ENCODE results near the gene OR6F1. TPM values are rescaled to one million over a fixed set of nuclear protein-coding genes. Genes with fewer than 3 reads are reported as not detected.
"Not testable (repeated sequence)": the region's sequence is repeated elsewhere in the genome, so short reads cannot be mapped to it uniquely, and the experiment has no call there.

Gene OR6F1
- total RNA-seq = not detected
- long read RNA-seq = 0 reads

DNA sequence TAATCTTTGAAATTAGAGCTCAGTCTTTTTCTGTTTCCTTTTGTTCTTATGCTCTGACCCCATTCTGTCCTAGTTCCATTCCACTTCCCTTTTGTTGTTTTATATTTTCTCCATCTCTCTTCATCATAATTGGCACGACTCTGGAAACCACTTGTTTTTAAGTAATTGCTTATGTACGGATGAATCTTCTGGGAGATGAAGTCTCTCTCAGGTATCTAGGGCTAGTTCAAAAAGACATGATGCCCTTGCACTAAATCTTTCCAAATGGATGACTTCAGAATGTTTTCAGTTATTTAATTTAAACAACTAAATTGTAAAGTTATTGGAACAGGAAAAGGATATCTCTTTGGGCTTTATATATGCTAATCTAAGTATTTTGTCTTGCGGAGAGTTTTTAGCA, at the start of gene OR6F1:
TSS of gene OR6F1 (minus strand) at position 101 of the 400 bp plus-strand sequence. CDS start 3,891 bp downstream, outside the sequence.
- intact Hi-C loops (cut with DNase I, micrococcal nuclease) = no loop called here
- no peak for ATAC-seq

DNA sequence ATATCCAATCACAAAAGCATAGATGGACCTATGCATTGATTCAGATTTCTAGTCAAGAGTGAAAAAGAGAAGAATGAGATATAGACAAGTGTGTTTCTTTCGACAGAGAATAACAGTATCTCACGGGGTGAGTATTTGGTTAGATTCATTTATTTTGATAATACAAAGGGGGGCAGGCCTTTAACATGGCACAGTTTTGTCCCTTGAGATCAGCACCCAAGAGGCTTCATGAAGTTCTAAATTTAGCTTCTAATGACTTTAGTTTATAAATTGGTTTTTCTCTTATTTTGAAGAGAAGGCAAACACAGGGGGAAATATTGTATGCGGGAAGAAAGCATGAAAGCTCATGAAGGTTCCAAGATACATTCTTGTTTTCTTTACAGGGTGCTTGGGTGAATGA, 44.0 kb upstream of the OR6F1 start, which contains the start of gene OR1C1:
TSS of gene OR1C1 (minus strand) at position 101 of the 400 bp plus-strand sequence. CDS start 2,150 bp downstream, outside the sequence.
- ATAC-seq = no peak
- no peak for DNase-seq
- intact Hi-C loops (cut with DNase I, micrococcal nuclease) = no loop called here

More for the DNA sequence above, at the start of gene OR6F1:
- DNase-seq = no peak

DNA sequence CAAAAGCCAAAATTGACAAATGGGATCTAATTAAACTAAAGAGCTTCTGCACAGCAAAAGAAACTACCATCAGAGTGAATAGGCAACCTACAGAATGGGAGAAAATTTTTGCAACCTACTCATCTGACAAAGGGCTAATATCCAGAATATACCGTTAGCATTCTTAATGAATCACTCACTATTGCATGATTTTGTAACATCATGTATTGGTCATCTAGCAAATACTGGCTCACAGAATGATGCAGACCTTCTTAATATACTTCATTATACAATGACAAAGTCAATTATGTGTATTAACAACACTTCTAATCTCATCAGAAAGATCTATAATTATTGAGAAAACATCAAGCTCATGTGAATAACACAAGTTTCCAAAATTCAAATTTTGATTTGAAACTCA, 37.9 kb upstream of the OR6F1 start:
- ATAC-seq; DNase-seq; intact Hi-C loops (cut with DNase I, micrococcal nuclease): not testable (repeated sequence)

DNA sequence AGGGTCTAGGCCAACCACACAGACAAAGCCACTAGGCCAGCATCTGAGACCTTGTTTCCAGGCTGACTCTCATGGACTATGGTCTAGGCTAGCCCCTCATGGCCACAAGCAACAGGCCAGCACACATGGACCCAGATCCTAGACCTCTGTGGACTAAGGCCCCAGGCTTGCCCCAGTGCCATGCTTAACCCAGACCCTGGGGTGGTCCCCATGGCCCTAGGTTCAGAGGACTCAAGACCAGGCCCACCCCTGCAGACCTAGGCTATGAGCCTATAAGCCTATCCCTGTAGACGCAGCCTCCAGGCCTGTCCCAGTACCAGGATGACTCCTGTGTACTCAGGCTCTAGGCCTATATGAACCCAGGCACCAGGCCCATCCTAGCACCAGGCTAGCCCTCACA, 33.4 kb upstream of the OR6F1 start:
- no peak for ATAC-seq
- intact Hi-C loops (cut with DNase I, micrococcal nuclease) = no loop called here
- no peak for DNase-seq

DNA sequence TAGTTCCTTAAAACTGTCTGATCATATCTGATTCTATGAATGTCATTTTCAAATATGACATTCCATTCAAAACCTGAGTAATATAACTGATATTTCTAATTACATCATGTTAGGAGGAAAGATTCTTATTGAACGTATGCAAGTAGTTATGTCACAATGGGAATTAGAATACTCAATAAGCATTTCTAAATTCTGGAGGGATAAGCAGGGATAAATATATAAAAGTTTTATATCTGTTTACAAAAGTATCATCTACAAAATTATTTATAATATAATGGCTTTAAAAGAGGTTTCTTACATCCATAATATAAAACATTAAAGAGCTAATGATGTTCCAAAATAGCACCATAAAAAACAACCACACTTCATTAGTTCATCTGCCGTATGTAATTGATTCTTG, 31.6 kb upstream of the OR6F1 start, which contains the start of gene OR14A2:
TSS of gene OR14A2 (minus strand) at position 101 of the 400 bp plus-strand sequence.
- intact Hi-C loops (cut with DNase I, micrococcal nuclease) = no loop called here
- ATAC-seq = no peak
- no peak for DNase-seq

DNA sequence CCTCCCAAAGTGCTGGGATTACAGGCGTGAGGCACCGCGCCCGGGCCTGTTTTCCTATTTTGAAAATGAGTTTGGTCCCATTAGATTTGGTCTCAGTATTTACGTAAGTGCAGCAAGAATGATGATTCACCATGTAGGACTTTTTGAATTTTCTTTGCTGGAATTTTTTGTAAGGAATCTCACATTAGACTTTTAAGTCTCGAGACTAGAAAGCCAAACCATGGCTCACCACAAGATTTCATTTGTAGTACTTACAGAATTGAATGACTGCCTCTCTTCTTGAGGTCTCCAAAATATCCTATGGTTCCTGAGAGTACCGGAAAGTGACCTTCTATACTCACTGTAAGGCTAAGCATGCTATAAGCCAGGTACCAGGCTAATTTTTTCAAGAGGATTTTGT, 31.2 kb upstream of the OR6F1 start:
- no peak for DNase-seq
- ATAC-seq = no peak
- intact Hi-C loops (cut with DNase I, micrococcal nuclease) = no loop called here

DNA sequence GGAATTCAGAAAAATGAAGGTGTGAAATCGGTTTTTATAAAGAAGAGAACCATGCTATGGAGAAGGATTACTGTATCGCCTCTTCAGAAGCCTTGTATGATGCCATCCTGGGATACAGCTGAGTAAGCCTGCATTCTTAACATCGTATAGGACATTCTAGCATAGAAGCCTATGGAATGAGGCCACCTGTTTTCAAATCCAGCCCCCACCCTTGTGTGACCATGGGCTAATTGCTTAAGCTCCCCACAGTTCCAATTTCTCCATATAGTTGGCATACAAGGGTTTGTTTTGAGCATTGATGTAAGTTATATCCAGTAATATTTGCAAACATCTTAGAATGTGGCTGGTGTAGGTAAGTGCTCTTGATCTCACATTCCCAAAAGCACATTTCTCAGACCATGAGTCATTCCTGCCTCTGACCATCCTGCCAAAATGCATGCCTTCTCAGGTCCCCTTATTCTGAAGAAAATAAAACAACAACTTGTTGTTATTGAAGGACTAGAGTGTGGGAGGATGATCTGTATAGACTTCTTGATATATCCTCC, 30.0 kb upstream of the OR6F1 start:
- DNase-seq (no peak), ATAC-seq (no peak)
- intact Hi-C loops (cut with DNase I, micrococcal nuclease) = no loop called here

DNA sequence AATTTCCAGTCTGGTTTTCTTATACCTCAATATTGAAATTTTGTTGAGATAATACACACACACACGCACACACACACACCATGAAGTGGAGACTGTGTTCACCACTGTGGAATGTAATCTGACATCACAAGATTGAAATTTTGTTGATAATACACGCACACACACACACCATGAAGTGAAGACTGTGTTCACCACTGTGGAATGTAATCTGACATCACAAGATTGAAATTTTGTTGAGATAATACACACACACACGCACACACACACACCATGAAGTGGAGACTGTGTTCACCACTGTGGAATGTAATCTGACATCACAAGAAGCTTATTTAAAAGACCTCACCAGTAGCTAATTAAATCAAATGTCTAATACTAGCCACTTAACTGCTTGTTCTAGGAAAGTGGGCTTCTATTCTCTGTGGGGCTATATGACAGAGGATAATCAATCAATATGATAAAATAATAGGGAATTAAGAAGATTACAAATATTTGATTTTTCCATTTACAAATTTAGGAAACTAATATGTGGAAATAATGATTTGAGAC, 25.8 kb upstream of the OR6F1 start:
- DNase-seq; intact Hi-C loops (cut with DNase I, micrococcal nuclease); ATAC-seq: not testable (repeated sequence)

DNA sequence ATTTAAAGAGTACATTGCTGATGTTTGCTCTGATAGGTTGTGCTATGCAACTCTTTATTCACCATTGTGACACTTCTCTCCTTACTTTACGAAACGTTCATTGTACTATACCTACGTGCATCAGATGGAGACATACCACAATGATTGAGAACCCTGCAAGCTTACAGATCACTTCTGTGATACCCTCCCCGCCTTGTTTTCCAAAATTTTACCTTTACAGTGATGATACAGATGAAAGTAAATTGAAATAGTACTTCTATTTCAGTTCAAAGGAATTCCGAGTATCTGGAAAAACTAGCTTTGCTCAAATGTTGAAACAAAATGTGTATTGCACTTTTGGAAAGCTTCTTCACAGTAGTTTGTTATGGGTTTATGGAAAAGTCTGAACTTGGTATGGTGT, 25.3 kb upstream of the OR6F1 start:
- DNase-seq (no peak), ATAC-seq (no peak)
- intact Hi-C loops (cut with DNase I, micrococcal nuclease) = no loop called here

DNA sequence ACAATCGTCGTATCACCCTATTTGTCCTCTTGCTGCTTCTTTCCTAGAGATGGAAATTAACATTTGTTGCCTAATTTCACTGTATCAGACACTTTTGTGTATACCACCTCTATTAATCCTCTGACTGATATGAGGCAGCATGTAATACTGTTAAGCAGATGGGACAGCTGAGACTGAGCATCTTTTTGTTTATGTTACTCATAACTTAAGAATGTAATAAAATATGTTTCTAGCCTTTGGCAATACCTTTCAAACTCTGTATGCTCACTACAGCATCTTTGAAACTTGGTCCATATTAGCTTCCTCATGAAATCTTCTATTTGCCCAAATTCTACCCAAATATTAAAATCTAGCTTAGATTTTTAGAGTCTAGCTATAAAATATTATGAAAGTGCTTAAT, 24.3 kb upstream of the OR6F1 start:
- intact Hi-C loops (cut with DNase I, micrococcal nuclease) = no loop called here
- DNase-seq (no peak), ATAC-seq (no peak)

DNA sequence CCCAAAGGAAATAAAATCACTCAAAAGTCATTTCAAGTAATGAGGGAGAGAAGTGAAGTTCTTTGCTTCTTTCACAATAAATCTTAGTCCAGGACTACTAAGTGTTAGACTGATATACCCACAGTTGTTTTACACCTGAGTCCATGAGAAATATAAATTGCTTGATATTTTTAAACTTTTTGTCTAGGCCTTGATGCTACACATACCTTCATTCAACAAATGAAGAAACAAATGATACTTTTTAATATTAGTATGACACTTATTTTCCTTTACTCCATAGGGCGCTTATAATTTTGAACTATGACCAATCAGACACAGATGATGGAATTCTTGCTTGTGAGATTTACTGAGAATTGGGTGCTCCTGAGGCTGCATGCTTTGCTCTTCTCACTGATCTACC, 21.9 kb upstream of the OR6F1 start, which contains the start of gene OR14K1:
TSS of gene OR14K1 (plus strand) at position 301 of the 400 bp plus-strand sequence. CDS start at position 301, 0 bp downstream.
- ATAC-seq (no peak), DNase-seq (no peak)
- intact Hi-C loops (cut with DNase I, micrococcal nuclease) = no loop called here

DNA sequence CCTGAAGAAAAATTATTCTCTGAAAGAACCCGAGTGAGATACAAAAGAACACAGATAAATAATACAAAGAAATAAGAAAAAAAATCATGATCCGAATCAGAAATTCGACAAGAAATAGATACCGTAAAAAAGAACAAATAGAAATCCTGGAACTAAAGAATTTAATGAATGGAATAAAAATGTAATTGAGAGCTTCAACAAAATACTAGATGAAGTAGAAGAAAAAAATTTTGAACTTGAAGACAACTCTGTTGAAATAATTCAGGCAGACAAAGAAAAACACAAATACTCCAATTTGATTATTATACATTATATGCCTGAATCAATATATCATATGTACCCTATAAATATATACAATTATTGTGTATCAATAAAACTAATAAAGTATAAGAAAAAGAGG, 4.8 kb upstream of the OR6F1 start:
- DNase-seq = no peak
- no peak for ATAC-seq
- intact Hi-C loops (cut with DNase I, micrococcal nuclease) = no loop called here

DNA sequence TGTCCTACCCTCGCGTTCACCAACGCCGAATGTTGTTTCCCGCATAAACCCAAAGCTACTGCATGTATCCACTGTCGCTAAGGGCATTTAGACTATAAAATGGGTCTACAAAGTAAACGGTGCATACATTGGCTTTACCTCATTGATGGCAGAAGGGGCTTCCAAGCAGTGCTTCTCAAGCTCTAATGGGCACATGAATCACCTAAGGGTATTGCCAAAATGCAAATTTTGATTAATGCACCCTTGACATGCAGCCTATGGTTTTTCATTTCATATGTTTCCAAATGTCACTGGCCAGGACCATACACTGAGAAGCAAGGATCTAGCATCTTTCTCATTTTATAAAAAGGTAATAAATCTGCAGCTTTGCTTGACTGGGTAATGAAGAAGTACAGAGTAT, 2.7 kb downstream of the OR6F1 start:
- DNase-seq = no peak
- intact Hi-C loops (cut with DNase I, micrococcal nuclease) = no loop called here
- no peak for ATAC-seq

DNA sequence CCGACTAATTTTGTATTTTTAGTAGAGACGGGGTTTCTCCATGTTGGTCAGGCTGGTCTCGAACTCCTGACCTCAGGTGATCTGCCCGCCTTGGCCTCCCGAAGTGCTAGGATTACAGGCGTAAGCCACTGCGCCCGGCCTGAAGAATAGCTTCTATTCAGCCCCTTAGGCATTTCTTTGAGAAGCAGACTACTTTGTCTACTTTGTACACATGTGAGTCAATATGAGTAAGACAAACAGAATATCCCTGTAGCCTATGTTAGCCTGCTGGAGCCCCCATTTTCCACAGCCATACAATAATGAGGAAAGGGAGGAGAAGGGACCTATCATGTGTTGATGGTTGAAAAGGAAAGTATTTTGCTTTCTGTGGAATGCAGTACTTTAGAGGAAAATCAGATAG, 5.8 kb downstream of the OR6F1 start:
- DNase-seq; ATAC-seq; intact Hi-C loops (cut with DNase I, micrococcal nuclease): not testable (repeated sequence)

DNA sequence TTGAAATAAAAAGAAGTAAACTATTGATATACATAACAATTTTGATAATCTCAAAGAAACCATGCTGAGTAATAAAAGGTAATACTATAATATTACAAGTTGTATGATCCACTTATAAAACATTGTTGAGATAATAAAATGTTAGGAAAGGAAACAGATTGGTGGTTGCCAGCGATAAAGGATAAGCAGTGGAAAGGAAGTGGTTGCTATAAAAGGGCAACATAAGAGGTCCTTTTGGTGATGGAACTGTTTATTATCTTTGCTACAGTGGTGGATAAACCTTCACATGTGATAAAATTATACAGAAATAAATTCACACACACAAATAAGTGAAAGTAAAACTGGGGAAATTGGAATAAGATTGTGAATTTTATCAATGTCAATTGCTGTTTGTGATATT, 15.1 kb downstream of the OR6F1 start:
- intact Hi-C loops (cut with DNase I, micrococcal nuclease) = no loop called here
- DNase-seq (no peak), ATAC-seq (no peak)

DNA sequence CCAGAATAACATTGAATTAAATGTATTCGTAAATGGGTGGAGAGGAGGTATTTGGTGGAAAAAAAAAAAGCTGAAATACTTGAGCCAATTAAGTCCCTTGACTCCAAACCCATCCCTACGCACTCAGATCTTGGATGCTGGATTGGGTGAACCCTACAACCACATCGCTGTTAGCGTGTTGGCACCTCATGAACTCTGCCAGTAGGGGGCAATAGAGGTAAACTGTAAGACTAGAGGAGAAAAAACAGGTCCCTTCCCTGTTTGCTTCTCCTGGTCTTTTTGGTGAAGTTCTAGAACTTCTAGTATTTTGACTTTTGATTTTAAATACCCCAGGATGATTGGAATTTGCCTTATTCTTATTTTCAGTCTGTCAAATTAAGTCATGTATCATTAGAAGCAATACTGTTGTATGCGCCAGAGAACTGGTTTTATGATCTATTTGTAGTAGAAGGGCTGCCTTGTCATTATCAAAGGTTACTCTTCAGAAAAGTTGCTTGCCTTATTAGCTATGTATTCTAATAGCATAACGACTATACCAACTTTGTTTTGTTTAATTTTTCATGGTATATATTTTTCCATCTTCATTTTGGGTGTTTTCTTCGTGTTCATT, 35.1 kb downstream of the OR6F1 start:
- DNase-seq = peak; percentile 27 to 35
- intact Hi-C loops (cut with DNase I, micrococcal nuclease) = no loop called here
- ATAC-seq = peak; percentile 60

DNA sequence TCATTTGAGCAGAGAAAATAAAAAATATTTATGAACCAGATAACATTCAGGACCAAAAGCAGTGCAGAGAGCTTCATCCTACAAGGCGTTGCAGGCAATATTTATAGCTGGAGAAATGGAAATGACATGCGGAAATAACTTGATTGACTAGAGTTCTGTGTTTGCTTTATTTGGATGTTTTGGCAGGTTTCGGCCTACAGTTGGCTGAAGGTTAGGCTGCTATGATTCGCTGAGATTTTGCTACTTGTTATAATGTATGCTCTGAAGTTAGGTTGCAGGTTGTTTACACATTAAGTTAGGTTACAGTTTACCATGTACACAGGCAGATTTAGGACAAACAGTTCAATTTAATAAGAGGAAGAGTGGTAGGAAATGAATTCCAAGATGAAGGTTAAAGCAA, 36.3 kb downstream of the OR6F1 start:
- ATAC-seq = no peak
- intact Hi-C loops (cut with DNase I, micrococcal nuclease) = no loop called here
- DNase-seq = no peak

DNA sequence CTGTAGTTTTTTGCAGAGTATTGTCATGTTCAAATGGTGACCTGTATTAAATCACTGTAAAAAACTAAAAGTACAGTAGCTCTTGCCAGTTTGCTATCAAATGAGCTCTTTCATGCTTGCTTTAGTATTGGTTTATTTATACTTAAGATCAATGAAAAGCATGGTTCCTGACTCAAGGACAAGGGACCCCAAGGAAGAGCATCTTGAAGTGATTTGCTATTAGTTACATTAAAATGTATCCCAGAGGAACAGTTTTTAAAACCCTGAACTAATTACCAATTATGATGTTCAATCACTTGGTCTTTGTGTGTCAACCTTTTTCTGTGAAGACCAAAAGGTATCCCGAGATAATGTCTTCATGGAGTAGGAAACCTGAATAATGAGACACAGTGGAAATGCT, 36.8 kb downstream of the OR6F1 start, which contains the start of gene OR13G1:
TSS of gene OR13G1 (minus strand) at position 101 of the 400 bp plus-strand sequence. CDS start 6,698 bp downstream, outside the sequence.
- intact Hi-C loops (cut with DNase I, micrococcal nuclease) = no loop called here

DNA sequence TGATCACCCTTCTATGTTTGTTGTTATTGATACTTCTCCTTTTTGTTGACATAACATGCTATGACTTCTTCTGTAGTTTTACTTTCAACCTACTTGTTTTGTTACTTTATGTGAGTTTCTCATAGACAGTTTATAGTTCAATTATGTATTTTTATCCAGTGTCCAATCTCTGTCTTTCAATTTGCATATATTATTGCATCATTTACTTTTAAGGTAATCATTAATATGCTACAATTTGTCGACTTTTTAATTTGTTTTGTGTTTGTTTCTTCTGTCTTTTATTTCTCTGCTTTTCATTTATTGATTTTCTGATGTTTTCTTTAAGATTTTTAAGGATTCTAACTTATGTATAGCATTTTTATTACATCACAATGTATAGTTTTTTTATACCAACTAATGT, 47.2 kb downstream of the OR6F1 start:
- no peak for DNase-seq
- intact Hi-C loops (cut with DNase I, micrococcal nuclease) = no loop called here
- no peak for ATAC-seq

More for the DNA sequence above, 36.8 kb downstream of the OR6F1 start, which contains the start of gene OR13G1:
- DNase-seq = no peak
- ATAC-seq = no peak

All from left colon (tissue), 2 donors.